ENCODE measurements around the gene ENO2. TPM values are rescaled to one million over a fixed set of nuclear protein-coding genes. Genes with fewer than 3 reads are reported as not detected.
A peak's percentile ranks its signal among the peaks of the same experiment; 100 is the strongest.

ENO2 gene
- total RNA-seq, 1 experiment from 2014 or later: 33.5 TPM

GRCh38 chr12:6943389-6943721, 29.0 kb downstream of the ENO2 start:
- H3K9me3 ChIP-seq (ENCODE audit: control insufficient read depth, insufficient read depth, low read depth, low read length): no peaks in the 10 kb centered on the region
- no TSS peak for BruUV-seq (replicated peaks)
- no peaks in the 10 kb centered on the region; the same call in 1 of the 2 replicates for H3K36me3 ChIP-seq (ENCODE audit: control insufficient read depth, insufficient read depth, low read length)
- H3K27ac ChIP-seq (ENCODE audit: low read length): peak overlapping the region; percentile 95
- CTCF ChIA-PET: no interaction called here
- ATAC-seq (peak; percentile 51), DNase-seq (ENCODE audit: low read depth, low spot score) (peak; percentile 81)
- H3K27me3 ChIP-seq (ENCODE audit: control insufficient read depth, insufficient read depth, low read length): no peaks in the 10 kb centered on the region
- intact Hi-C loops (cut with micrococcal nuclease; ENCODE audit: unreplicated experiment): loop anchor here (10.0 kb wide), 1 partner anchor 171 kb away; no protein-coding TSS in a partner anchor
- in situ Hi-C loops (cut with HindIII; ENCODE audit: low pct_unique_long_range_greater_than_20kb, low sequenced_read_pairs): no loop called here
- peak overlapping the region; percentile 34 to 64 for H3K4me3 ChIP-seq (ENCODE audit: low read depth in 2 of 2, low read length in 2 of 2)
- H3K4me1 ChIP-seq (ENCODE audit: control insufficient read depth, insufficient read depth, low read length): peaks cover 42% of the 10 kb centered on the region
- POLR2A ChIA-PET: interaction anchor here (1.0 to 1.7 kb wide), 3 partner anchors 9 to 21 kb away, joined by 4 to 9 read pairs (median 8); no protein-coding TSS in a partner anchor
- TF ChIP-seq POLR2AphosphoS5 (IDR thresholded peaks at IDR 0.05; ENCODE audit: low read depth, low read length) (no peak), TCF7L2 (IDR thresholded peaks at IDR 0.05; ENCODE audit: low read depth, low read length) (no peak), REST (IDR thresholded peaks at IDR 0.05; ENCODE audit: insufficient read depth in 1 of 2, low read depth in 2 of 2, low read length in 1 of 2) (no peak), SIN3A (IDR thresholded peaks at IDR 0.05; ENCODE audit: borderline replicate concordance, insufficient read depth, low read depth, low read length) (no peak), CTCF (IDR thresholded peaks at IDR 0.05) (no peak)

- ChIA-PET CTCF (interaction anchor here (0.6 to 0.7 kb wide), 2 partner anchors 18 to 53 kb away, joined by 3 to 6 read pairs; no protein-coding TSS in a partner anchor), POLR2A (interaction anchor here (0.6 to 1.7 kb wide), 4 partner anchors 10 to 169 kb away, joined by 4 to 9 read pairs (median 8); no protein-coding TSS in a partner anchor)
- in situ Hi-C loops (cut with HindIII; ENCODE audit: low pct_unique_long_range_greater_than_20kb, low sequenced_read_pairs): no loop called here
- Histone ChIP-seq H3K9me3 (ENCODE audit: control insufficient read depth, insufficient read depth, low read depth, low read length) (no peaks in the 10 kb centered on the region), H3K27ac (ENCODE audit: low read length) (peak within 1 kb of the TSS; percentile 95), H3K4me3 (ENCODE audit: low read depth in 2 of 2, low read length in 2 of 2) (peak within 1 kb of the TSS; percentile 64 to 72), H3K27me3 (ENCODE audit: control insufficient read depth, insufficient read depth, low read length) (no peaks in the 10 kb centered on the region), H3K36me3 (ENCODE audit: control insufficient read depth, insufficient read depth, low read length) (no peaks in the 10 kb centered on the region; the same call in 1 of the 2 replicates), H3K4me1 (ENCODE audit: control insufficient read depth, insufficient read depth, low read length) (peaks cover 41% of the 10 kb centered on the region)
- TF ChIP-seq REST (IDR thresholded peaks at IDR 0.05; ENCODE audit: insufficient read depth in 1 of 2, low read depth in 2 of 2, low read length in 1 of 2): no peak
- TF ChIP-seq POLR2AphosphoS5 (IDR thresholded peaks at IDR 0.05; ENCODE audit: low read depth, low read length): peak; percentile 100
- TF ChIP-seq TCF7L2 (IDR thresholded peaks at IDR 0.05; ENCODE audit: low read depth, low read length): no peak; the same call in 1 of the 2 replicates
- peak; percentile 96 for TF ChIP-seq SIN3A (IDR thresholded peaks at IDR 0.05; ENCODE audit: borderline replicate concordance, insufficient read depth, low read depth, low read length)
- peak; percentile 78 for ATAC-seq
- TSS peak; percentile 96 for BruUV-seq (replicated peaks)
- intact Hi-C loops (cut with micrococcal nuclease; ENCODE audit: unreplicated experiment): loop anchor here (10.0 kb wide), 1 partner anchor 171 kb away; no protein-coding TSS in a partner anchor
- DNase-seq (ENCODE audit: low read depth, low spot score): peak; percentile 88
These were observed 29.5 kb downstream of the ENO2 start, which contains the start of the genes C12orf57 and RNU7-1 for GRCh38 chr12:6943722-6944380. Gene C12orf57 (plus strand): TSS chr12:6944022. CDS start chr12:6944122, 100 bp downstream. Gene RNU7-1 (plus strand): TSS chr12:6943816.
